Stimulated activated CD4-positive, alpha-beta T cell treated with anti-CD3 and anti-CD28 coated beads, Interleukin-1b, Interleukin-23, amount 100 ng/mL, for 1 hour (primary cell): ENCODE results near the gene LYRM4.
A peak's percentile ranks its signal among the peaks of the same experiment; 100 is the strongest.

Experiments used
- DNase-seq, 2 donors: peaks; one replicate each; pipeline ENCODE4 v3.0.0-alpha.2; 2020; ENCODE audit warnings: low read depth in 2 of 2

LYRM4 gene

DNA sequence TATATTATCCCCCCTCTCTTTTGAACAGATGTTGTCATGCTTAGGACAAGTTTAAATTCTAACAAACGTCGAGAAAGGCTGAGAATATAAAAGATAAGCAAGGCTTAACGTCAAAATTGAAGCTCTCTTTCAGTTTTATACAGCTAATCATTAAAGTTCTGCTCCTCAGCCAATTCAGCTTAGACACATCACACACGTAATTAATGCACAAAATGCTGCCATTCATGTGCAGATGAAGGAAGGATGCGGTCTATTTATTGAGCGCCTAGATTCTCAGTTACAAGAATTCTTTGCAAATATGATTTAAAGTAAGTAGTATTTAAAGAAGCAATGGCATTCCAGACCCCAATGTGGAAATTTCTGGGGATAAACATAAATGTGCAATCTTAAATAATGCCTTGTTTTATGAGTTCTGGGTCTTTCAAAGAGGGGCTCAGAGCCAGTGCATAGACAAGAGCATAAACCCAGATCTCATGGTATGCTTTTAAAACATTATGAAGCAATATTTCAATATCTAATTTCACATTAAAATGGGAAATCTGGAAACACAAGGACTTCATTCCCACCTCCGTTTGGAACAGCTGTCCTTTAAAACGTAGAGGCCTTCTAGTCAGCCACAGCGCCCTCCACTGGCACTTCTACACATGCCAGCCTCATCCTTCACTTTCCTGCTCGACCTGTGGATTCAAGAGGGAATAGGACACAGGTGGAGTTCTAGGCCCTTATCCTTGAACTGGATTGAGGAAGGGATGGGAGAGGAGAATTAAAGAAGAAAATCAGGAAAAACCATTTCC is 85.8 kb downstream of the LYRM4 start:
- DNase-seq = no peak

DNA sequence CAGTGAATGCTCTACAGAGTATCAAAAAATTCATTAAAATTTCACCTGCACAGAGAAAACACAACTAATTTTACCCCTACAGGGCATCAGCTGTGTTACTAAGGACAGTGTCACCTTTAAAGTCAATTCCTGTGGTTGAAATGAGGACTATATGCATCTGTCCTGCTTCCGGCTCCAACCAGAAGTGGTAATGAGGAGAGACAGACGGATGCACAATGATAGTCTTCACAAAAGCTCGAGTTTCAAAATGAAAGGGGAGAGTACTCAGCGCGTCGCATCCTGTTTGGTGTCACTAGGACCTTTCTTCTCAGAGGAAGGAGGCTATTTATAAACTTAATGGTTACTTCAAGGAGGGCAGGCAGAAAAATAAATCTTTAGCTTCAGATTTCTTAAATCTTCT is 86.5 kb downstream of the LYRM4 start:
- DNase-seq = peak in 1 of 2 donors; percentile 4

DNA sequence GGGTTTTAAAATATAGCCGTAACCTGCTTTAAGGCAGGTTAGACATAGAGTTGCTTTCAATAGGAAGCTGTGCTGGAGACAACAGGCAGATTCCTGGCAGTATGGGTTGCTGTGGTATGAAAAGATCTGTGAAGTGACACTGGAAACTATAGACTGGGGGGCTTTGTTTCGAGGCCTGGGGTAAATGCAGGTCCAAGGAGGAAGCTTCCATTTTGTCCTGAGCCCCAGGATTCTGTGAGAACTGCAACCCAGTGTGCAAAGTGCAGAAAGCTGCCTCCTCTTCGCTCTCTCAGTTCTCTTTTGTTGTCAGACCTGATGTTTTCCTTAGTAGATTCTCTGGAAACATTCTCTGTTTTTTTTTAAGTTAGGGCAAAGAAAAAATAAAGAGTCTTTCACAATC is 86.9 kb downstream of the LYRM4 start:
- no peak for DNase-seq

GRCh38 chr6:5172897-5173474 is 87.8 kb downstream of the LYRM4 start:
- no peak for DNase-seq

DNA sequence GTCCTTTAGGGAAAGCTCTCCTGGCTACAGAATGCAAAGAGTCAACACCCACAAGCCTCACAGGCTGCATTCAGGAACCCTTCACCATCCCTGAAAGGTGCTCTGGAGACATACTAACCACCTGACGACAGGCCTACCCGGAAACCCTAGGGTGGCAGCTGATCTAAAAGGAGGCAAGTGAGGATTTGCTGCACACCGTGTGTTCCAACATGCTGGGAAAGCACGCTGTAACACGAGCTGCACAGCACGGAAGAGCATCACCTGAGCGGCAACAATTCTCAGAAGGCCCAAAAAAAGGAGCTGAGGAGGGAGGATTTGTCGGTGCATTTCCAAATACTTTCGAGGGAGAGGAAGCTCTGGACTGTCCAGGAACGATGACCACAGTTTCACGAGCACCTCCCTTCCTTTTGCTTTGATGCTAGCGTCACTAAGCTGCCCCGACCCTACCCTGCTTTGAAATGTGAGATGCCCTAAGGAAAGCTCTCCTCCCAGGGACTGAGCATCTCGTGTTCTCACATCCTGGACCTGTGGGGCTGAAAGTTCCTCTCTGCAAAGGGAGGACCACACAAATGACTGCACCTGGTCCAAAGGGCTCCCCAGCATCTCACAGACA is 88.6 kb downstream of the LYRM4 start:
- DNase-seq = no peak

DNA sequence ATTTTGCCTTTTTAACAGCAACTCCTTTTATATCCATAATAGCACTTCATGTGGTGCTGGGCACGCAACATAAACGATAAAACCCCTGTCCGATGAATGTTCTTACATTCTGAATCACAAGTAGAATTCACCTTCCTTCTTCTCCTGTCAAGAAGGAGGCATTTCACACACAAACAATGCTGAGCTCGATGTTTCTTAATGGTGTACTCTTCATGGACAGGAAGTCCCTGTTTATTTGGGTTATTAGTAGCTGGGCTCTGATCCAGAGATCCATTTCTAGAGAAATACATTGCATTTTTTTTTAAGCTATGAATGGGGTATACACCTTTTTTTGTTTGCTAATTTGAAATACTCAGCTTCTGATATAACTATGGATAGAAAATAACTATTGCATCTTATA is 93.2 kb downstream of the LYRM4 start:
- DNase-seq = no peak

GRCh38 chr6:5164092-5164491 is 96.7 kb downstream of the LYRM4 start:
- DNase-seq = no peak

- no peak for DNase-seq
Measured at GRCh38 chr6:5163247-5163646, 97.5 kb downstream of the LYRM4 start.

DNA sequence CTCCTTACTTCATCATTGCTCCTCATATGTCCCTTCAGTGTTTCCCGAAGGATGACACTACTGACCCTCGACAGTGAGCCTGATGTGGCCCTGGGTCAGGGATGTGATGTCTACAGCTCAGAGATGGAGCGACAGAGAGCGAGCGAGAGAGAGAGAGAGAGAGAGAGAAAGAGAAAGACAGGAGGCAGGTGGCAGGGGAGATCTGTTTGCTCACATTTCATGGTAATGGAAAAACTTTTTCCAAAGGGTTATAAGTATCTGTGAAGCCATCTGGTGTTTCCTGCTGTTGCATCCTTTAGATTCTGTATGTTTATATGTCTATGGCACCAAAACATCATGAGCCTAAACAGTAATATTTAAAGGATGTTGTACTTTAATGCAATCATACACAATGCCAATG is 98.4 kb downstream of the LYRM4 start:
- no peak for DNase-seq

- no peak for DNase-seq
Measured at GRCh38 chr6:5160206-5160605, 100.5 kb downstream of the LYRM4 start.

DNA sequence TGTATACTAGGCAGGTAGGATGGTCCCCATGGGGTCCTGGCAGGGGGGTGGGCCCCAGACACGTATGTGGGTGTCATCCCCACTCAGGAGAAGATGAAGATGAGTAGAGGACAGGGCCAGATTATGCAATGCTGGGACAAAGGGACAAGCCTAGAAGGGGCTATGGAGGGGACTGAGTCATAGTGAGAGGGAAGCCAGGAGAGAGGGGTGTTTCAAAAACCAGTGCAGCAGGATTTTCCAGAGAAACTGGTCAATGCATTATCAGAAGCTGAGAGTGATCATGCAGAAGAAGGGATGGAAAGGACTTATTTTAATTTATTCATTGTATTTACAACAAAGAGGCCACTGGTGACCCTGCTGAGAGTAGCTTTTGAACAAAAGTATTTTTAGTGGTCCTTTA is 101.6 kb downstream of the LYRM4 start:
- DNase-seq = no peak

DNA sequence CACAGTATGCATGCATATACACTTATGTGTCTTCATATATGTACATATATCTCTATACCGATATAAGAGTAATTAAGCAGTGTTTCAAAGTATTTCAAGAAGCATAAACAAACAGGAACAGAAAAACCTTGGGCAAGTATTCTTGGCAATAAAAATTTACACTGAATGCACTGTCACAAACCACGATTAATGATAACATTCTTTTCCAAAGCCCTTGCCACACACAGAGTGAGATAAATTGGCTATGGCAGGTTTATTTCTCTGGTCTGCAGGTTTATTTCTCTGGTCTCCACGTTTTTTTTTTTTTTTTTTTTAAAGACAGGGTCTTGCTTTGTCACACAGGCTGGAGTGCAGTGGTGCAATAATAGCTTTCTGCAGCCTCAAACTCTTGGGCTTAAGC is 102.6 kb downstream of the LYRM4 start:
- DNase-seq = no peak

DNA sequence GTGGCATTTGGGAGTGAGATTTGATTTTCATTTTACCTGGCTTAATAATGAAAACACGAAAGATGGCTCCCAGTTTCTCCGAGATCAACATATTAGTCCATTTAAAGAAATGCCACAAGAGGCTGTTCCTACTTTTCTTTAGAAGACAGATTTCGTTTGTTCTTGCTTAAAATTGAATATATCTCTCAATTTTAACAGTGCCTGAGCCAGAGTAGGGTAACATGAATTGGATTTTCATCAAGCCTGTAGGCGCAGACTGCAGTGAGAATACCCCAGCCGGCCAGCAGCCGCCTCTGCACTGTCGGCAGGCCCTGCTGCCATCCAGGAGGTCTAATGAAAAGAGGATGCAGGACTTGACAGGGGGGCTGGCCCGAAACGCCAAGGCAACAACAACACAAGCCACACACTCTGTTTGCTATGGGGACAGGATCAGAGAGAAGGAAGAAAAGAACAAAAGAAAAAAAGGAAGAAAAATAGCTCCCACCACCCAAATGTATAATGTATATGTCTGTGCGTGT is 103.1 kb downstream of the LYRM4 start:
- DNase-seq = no peak

DNA sequence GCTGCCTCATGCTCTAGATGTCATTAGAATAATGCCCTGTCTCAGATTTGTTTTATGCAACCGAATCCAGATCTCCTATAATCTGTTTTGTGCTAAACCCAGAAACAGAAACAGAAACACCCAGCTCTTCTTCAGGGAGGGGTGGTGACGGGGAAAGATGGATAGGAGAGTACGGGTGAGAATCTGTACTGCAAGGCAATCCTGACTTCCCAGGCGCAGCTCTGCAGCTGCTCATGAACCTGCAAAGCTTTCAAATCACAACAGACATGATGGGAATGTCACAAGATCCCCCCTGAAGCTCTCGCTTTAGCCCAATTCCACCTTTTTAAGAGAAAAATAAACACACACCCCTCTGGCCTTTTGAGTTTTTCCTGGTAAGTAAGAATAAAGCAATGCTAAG is 104.1 kb downstream of the LYRM4 start:
- DNase-seq = no peak

- no peak for DNase-seq
Measured at GRCh38 chr6:5155906-5156305, 104.8 kb downstream of the LYRM4 start.

GRCh38 chr6:5153186-5153585 is 107.6 kb downstream of the LYRM4 start:
- DNase-seq = no peak

- DNase-seq = no peak
Measured at GRCh38 chr6:5152460-5152859, 108.3 kb downstream of the LYRM4 start.

DNA sequence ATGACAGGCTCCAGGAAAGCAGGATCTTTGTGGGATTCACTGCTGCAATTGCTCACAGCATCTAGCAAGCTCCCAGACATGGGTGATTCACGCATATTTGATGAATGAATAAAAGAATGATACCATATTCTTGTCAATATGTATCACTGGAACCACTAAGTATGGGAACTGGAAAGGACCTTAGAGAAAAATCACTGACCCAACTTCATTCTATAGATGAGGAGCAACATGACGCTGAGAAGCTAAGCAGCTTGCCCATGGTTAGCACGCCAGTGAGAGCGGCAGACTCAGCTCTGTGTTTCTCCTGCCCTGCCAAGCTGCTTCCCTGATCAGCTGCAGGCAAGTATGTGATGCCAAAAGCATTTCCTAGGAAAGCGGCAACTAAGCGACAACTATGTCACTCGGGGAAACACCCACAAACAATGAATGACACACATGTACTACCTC is 108.8 kb downstream of the LYRM4 start:
- no peak for DNase-seq

DNA sequence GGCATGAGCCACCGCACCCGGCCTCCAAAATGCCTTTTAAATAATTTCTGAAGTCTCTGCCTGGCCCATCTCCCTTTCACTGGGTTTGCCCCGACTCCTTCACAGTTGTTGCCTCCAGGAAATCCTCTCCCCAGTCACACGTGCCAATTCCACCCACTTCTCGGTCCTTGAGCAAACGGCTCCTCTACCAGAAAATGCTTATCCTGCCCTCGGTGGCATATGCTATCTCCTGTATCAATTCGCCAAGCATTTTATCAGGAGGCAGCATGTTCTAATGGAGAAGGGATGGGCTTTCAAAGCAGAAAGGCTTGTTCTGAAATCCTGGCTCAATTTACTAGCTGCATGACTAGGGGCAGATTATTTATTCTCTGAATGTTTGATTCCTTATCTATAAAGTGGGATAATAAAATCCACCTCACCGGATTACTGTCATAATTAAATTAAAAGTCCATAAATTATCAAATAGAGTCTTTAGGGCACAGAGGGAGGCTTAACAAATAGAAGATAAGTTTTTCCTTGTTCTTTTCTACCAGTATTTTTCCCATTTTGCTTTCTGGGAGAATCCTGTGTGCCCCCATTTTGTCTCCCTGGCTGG is 109.3 kb downstream of the LYRM4 start:
- DNase-seq = no peak

- no peak for DNase-seq
Measured at GRCh38 chr6:5150551-5151075, 110.1 kb downstream of the LYRM4 start.

GRCh38 chr6:5149891-5150290 is 110.9 kb downstream of the LYRM4 start:
- DNase-seq = no peak

GRCh38 chr6:5149159-5149704 is 111.5 kb downstream of the LYRM4 start:
- DNase-seq = no peak
